ENCODE results near the gene BRIP1.

BRIP1 gene

GRCh38 chr17:61657338-61657737 is 206.0 kb downstream of the BRIP1 start:
- no peaks in the 10 kb centered on the region for H3K79me2 ChIP-seq
- no peaks in the 10 kb centered on the region for H3K9me3 ChIP-seq (ENCODE audit: control insufficient read depth, low read length)
- H3K4me2 ChIP-seq (ENCODE audit: low read length), result no peak overlapping the region
- no peak overlapping the region for H3K4me3 ChIP-seq (ENCODE audit: low read depth, low read length)
- H3K27me3 ChIP-seq (ENCODE audit: control insufficient read depth, insufficient read depth, low read length), result no peaks in the 10 kb centered on the region
- TF ChIP-seq CTCF (IDR thresholded peaks at IDR 0.05), result no peak
- no peak overlapping the region for H2AFZ ChIP-seq
- no peak overlapping the region for H3K27ac ChIP-seq
- no peaks in the 10 kb centered on the region for H3K36me3 ChIP-seq (ENCODE audit: control insufficient read depth, insufficient read depth, low read length)
- H3K9ac ChIP-seq, result no peak overlapping the region
- no peaks in the 10 kb centered on the region for H3K4me1 ChIP-seq

- Histone ChIP-seq H3K4me3 (ENCODE audit: low read depth, low read length) (no peak overlapping the region), H3K79me2 (no peaks in the 10 kb centered on the region), H3K27ac (no peak overlapping the region), H3K36me3 (ENCODE audit: control insufficient read depth, insufficient read depth, low read length) (no peaks in the 10 kb centered on the region), H2AFZ (no peak overlapping the region), H3K4me1 (no peaks in the 10 kb centered on the region), H3K4me2 (ENCODE audit: low read length) (no peak overlapping the region), H3K27me3 (ENCODE audit: control insufficient read depth, insufficient read depth, low read length) (no peaks in the 10 kb centered on the region), H3K9ac (no peak overlapping the region), H3K9me3 (ENCODE audit: control insufficient read depth, low read length) (no peaks in the 10 kb centered on the region)
- TF ChIP-seq CTCF (IDR thresholded peaks at IDR 0.05), result no peak
Measured at GRCh38 chr17:61656721-61657217, 206.6 kb downstream of the BRIP1 start.

GRCh38 chr17:61650749-61651148 is 212.6 kb downstream of the BRIP1 start:
- H3K4me2 ChIP-seq (ENCODE audit: low read length), result no peak overlapping the region
- H3K9ac ChIP-seq, result no peak overlapping the region
- no peaks in the 10 kb centered on the region for H3K9me3 ChIP-seq (ENCODE audit: control insufficient read depth, low read length)

GRCh38 chr17:61648587-61648986 is 214.7 kb downstream of the BRIP1 start:
- no peak overlapping the region for H3K27ac ChIP-seq
- H2AFZ ChIP-seq, result no peak overlapping the region
- H3K9me3 ChIP-seq (ENCODE audit: control insufficient read depth, low read length), result no peaks in the 10 kb centered on the region
- no peaks in the 10 kb centered on the region for H3K27me3 ChIP-seq (ENCODE audit: control insufficient read depth, insufficient read depth, low read length)
- no peak overlapping the region for H3K4me2 ChIP-seq (ENCODE audit: low read length)
- no peaks in the 10 kb centered on the region for H3K4me1 ChIP-seq
- no peak overlapping the region for H3K9ac ChIP-seq
- H3K79me2 ChIP-seq, result no peaks in the 10 kb centered on the region
- no peak overlapping the region for H3K4me3 ChIP-seq (ENCODE audit: low read depth, low read length)
- H3K36me3 ChIP-seq (ENCODE audit: control insufficient read depth, insufficient read depth, low read length), result no peaks in the 10 kb centered on the region
- no peak for TF ChIP-seq CTCF (IDR thresholded peaks at IDR 0.05)

More at GRCh38 chr17:61650749-61651148, 212.6 kb downstream of the BRIP1 start:
- Histone ChIP-seq H3K36me3 (ENCODE audit: control insufficient read depth, insufficient read depth, low read length) (no peaks in the 10 kb centered on the region), H3K27me3 (ENCODE audit: control insufficient read depth, insufficient read depth, low read length) (no peaks in the 10 kb centered on the region), H3K4me1 (no peaks in the 10 kb centered on the region), H3K79me2 (no peaks in the 10 kb centered on the region), H3K27ac (no peak overlapping the region), H3K4me3 (ENCODE audit: low read depth, low read length) (no peak overlapping the region), H2AFZ (no peak overlapping the region)
- no peak for TF ChIP-seq CTCF (IDR thresholded peaks at IDR 0.05)

GRCh38 chr17:61647047-61647446 is 216.3 kb downstream of the BRIP1 start:
- Histone ChIP-seq H3K79me2 (no peaks in the 10 kb centered on the region), H3K4me1 (no peaks in the 10 kb centered on the region), H3K27me3 (ENCODE audit: control insufficient read depth, insufficient read depth, low read length) (no peaks in the 10 kb centered on the region), H3K27ac (no peak overlapping the region), H3K4me2 (ENCODE audit: low read length) (no peak overlapping the region), H3K9ac (no peak overlapping the region), H3K4me3 (ENCODE audit: low read depth, low read length) (no peak overlapping the region), H3K9me3 (ENCODE audit: control insufficient read depth, low read length) (no peaks in the 10 kb centered on the region), H2AFZ (no peak overlapping the region), H3K36me3 (ENCODE audit: control insufficient read depth, insufficient read depth, low read length) (no peaks in the 10 kb centered on the region)
- no peak for TF ChIP-seq CTCF (IDR thresholded peaks at IDR 0.05)
